CD4-positive, alpha-beta T cell treated with Interferon gamma for 1 hour (primary cell): ENCODE data around the gene HACE1.

Experiments used
- DNase-seq: peaks from one replicate; pipeline ENCODE4 v3.0.0-alpha.2; 2020

The HACE1 gene

DNA sequence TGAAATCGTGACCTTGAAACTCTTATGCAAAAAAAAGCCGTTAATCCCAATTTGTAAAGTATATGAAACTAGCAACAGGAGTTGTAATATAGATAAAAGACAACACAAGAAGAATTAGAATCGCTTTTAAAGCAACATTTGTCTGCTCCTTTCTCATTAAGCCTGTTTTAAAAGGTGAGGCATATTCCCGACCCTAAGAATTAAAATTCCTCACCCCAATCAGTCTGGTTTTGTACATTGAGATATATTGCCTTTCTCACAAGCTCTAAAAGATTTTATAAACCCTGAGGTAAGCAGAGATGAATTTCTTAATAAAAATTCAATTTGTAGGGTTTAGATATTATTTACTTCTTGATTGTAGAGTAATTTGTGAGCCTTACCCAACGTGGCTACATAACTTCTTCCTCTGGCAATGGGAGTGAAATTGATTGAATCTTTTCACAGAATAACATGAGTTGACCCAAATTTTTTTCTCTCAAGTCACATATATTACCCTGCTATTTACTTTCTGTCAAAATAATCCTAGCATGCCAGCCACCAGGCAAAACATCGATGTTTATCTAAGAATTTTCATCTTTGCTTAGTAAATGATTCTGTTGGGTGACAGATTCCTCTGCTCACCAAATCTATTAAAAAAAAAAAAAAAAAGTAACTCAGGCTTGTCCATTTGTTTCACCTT is 173.7 kb downstream of the HACE1 start:
- no peak for DNase-seq

DNA sequence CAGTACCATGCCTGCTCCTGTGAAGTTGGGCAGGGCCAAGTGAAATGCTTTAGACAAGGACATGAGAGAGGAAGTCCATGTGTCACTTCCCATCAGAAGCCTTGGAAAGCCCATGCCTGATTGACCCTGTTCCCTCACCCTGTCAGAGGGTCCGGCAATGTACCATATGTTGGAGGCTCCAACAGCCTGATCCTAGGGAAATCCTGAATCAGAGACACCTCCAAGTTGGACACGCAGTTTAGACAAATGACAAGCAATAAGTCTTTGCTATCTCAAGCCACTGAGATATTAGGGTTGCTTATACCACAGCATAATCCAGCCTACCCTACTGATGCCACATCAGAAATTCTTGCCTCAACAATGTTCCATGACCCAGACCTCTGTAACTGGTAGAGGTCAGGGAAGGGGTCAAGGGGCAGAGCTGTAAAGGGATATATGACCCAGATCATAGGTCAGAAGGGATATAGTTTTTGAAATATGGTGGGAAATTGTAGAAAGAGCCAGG is 174.8 kb downstream of the HACE1 start:
- no peak for DNase-seq

DNA sequence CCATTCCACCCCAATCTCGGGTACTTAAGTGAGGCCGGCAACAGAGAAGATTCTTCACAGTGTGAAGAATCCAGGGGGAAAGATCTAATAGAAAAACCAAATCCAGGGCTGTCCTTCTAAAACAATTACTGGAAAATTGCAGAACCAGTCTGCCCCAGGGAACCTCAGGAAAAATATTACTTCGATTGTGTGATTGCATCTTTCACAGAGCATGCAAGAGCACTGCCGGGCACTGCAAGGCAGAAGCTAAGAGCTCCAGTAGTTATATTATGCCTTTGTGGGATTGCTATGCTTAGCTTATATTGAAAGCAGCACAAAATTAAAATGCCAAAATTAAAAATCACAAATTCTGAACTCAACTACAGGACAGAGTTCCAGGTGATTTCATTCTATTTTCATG is 175.9 kb downstream of the HACE1 start:
- no peak for DNase-seq

DNA sequence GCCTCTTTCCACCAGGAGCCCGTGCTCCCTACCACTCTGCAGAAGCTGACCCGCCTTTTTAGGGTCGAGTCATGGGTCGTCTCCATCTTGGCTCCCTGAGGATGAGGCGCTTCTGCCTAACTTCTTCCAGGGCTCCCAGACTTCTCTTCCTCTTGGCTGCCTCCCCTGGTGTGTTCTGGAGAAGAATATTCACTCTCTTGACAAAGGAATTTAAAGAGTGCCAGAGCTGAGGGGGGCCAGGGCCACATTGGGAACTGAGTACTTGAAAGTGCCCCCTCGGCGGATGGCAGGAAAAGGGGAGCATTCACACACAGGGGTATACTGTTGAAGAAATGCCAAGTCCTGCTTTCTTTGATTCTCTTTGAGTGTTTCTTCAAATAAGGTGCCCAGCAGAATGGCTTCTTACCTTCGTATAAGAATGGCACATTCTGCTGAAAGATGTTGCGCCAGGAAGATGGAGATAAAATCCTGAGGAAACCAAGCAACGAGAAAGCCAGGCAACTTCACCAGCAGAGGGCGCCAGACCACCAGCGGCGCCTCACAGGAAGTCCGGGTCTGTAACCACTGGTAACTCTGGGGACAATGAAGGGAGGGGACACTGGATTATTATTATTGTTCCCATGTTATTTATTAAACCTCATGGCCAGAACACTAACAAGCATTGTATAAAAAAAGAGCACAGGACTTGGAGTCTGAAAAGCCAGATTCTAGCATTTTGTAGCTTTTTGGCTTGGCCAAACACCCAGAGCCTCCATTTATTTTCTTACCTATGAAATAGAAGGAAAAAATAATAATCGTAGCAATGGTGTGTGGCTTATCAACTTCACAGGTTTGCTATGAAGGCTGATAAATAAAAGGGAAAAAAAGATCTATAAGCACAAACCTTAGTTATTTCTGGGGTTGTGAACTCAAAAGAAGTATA is 176.7 kb downstream of the HACE1 start:
- DNase-seq = peak; percentile 37

DNA sequence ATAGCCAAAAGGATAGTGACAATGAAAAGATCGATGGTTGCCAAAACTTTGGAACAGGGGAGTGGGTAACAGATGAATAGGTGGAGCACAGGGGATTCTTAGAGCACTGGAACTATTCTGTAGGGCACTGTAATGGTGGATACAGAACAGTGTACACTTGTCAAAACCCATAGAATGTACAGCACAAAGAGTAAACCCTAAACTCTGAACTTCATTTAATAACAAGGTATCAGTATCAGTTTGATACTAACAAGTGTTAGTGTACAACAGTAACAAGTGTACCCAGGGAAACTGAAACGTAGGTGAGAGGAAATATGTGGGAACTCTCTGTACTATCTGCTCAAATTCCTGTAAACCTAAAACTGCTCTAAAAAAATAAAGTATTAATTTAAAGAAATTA is 179.2 kb downstream of the HACE1 start:
- no peak for DNase-seq

DNA sequence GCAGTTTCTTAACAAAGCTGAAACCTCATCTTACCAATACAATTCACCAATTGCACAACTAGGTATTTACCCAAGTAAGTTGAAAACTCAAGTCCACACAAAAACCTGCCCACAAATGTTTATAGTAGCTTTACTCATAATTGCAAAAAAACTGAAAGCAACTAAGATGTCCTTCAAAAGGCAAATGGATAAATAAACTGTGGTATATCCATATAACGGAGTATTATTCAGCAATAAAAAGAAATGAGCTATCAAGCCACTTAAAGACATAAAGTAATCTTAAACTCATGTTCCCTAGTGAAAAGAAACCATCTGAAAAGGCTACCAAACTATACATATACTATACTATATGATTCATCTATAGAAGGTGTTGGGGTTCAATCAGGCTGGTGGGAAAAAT is 179.7 kb downstream of the HACE1 start:
- no peak for DNase-seq
